ENCODE measurements around the gene LRRC7. TPM values are rescaled to one million over a fixed set of nuclear protein-coding genes. Genes with fewer than 3 reads are reported as not detected.

Gene LRRC7
- total RNA-seq, 4 donors from 2014 or later: 0.12 to 0.32 TPM; not detected in 2

GRCh38 chr1:70066711-70067110 lies 499.0 kb downstream of the LRRC7 start:
- DNase-seq (ENCODE audit: low spot score): no peak
- ATAC-seq (ENCODE audit: low FRiP score): no peak
- TF ChIP-seq, protein P1, sequence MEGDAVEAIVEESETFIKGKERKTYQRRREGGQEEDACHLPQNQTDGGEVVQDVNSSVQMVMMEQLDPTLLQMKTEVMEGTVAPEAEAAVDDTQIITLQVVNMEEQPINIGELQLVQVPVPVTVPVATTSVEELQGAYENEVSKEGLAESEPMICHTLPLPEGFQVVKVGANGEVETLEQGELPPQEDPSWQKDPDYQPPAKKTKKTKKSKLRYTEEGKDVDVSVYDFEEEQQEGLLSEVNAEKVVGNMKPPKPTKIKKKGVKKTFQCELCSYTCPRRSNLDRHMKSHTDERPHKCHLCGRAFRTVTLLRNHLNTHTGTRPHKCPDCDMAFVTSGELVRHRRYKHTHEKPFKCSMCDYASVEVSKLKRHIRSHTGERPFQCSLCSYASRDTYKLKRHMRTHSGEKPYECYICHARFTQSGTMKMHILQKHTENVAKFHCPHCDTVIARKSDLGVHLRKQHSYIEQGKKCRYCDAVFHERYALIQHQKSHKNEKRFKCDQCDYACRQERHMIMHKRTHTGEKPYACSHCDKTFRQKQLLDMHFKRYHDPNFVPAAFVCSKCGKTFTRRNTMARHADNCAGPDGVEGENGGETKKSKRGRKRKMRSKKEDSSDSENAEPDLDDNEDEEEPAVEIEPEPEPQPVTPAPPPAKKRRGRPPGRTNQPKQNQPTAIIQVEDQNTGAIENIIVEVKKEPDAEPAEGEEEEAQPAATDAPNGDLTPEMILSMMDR (IDR thresholded peaks at IDR 0.05): no peak

DNA sequence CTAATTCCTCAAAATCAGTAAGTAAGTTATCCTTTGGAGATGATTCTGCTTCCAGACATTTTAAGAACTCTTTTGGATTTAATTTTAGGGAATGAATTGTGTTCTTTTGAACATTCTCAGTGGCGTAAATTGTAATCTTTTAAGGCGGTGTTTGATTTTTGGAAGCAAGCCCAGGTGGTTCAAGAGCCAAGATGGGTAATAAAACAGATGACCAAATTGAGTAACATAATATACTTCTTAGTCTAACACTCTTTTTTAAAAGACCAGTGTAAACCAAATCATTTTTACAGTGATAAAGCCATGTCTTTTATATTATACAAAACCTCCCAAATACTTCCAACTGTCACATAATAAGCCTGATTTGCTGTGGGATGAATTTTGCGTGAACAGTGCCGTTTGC lies 503.9 kb downstream of the LRRC7 start:
- DNase-seq (ENCODE audit: low spot score): no peak
- ATAC-seq (ENCODE audit: low FRiP score): peak; percentile 82
- TF ChIP-seq, protein P1 (IDR thresholded peaks at IDR 0.05): no peak

DNA sequence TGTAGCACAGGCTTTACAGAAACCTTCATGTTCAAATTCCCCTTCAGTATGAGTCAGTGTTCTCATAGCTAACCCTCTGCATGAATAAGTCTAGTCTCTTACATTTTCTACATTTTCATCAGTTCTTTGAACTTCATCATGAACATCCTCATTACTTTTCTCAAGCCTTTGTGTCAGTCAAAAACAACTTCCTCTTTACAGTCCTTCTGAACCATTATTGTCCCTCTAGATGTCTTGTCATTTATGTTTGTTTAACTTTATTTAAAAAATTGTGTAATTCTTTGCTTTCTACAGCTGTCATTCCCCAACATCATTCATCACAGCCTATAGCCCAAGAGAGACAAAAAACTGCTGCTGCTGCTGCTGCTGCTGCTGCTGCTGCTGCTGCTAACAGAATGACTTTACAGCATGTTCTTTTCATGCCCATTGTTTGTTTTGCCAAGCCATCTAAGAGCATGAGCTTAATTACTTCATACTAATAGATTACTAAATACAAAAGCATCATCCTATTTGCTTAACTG lies 504.6 kb downstream of the LRRC7 start:
- no peak for DNase-seq (ENCODE audit: low spot score)
- ATAC-seq (ENCODE audit: low FRiP score): peak; percentile 83
- TF ChIP-seq, protein P1 (IDR thresholded peaks at IDR 0.05): no peak

GRCh38 chr1:70075761-70076160 lies 508.0 kb downstream of the LRRC7 start:
- TF ChIP-seq, protein P1 (IDR thresholded peaks at IDR 0.05): no peak
- no peak for ATAC-seq (ENCODE audit: low FRiP score)
- no peak for DNase-seq (ENCODE audit: low spot score)

DNA sequence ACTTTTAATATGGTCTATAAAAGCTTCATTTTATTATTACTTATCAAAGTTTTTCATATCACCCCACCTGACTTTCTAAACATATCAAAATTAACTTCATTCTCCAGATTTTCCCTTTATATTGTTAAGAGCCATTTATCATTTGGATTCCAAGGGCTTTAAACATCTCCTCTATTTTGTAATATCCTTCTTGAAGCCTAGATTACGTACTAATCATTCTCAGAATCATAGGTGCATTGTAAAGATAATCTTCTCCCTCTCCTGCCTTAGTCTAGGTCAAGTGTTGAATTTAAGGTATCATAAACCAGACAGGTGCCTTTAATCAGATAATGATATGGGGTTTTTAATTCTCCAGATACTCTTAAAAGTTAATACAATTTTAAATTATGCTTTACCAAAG lies 509.3 kb downstream of the LRRC7 start:
- TF ChIP-seq, protein P1 (IDR thresholded peaks at IDR 0.05): no peak
- DNase-seq (ENCODE audit: low spot score) (no peak), ATAC-seq (ENCODE audit: low FRiP score) (no peak)

- ATAC-seq (ENCODE audit: low FRiP score): no peak
- no peak for DNase-seq (ENCODE audit: low spot score)
- TF ChIP-seq, protein P1 (IDR thresholded peaks at IDR 0.05): no peak
Observed at GRCh38 chr1:70079546-70079945, 511.8 kb downstream of the LRRC7 start.

DNA sequence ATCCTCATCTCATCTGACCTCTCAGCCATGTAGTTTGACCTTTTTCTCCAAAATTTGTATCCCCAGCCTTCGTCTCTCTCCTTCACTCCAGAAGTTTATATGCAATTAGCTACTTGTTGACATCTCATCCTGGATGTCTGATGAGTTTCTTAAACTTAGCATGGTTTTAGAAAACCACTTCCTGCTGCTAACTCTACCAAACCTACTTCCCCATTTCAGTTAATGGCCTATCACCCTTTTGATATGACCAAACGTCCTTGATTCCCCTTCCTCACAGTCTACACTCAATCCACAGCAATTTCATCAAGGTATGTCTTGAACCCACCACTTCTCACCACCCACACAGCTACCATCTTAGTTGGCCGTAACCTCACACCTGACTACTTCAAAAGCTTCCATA lies 515.8 kb downstream of the LRRC7 start:
- no peak for DNase-seq (ENCODE audit: low spot score)
- TF ChIP-seq, protein P1 (IDR thresholded peaks at IDR 0.05): no peak
- ATAC-seq (ENCODE audit: low FRiP score): no peak

Data from omental fat pad (tissue), 4 donors.